ENCODE results near the gene TMEM117. TPM values are rescaled to one million over a fixed set of nuclear protein-coding genes. Genes with fewer than 3 reads are reported as not detected.

The TMEM117 gene
- total and polyA plus RNA-seq, 8 donors = 1.8 to 6.1 (median 4.0) TPM

- Histone ChIP-seq H3K9me3 (no peaks in the 10 kb centered on the region), H3K27ac (no peak overlapping the region), H3K27me3 (no peaks in the 10 kb centered on the region), H3K4me1 (no peaks in the 10 kb centered on the region), H3K36me3 (no peaks in the 10 kb centered on the region), H3K4me3 (no peak overlapping the region)
- TF ChIP-seq CTCF (IDR thresholded peaks at IDR 0.05) = no peak
- no peak for DNase-seq
- no peak for ATAC-seq
- no peak for FAIRE-seq
- 95 to 98% methylated on average over 2 of the region's 2 CpGs for WGBS, 2 donors
- intact Hi-C loops (cut with DNase I) = no loop called here
Measured at GRCh38 chr12:43969882-43970281, 134.0 kb downstream of the TMEM117 start.

GRCh38 chr12:43973385-43973784, 137.5 kb downstream of the TMEM117 start:
- H3K27me3 ChIP-seq = no peaks in the 10 kb centered on the region
- ATAC-seq (no peak), FAIRE-seq (no peak), DNase-seq (no peak)
- no peaks in the 10 kb centered on the region for H3K36me3 ChIP-seq
- intact Hi-C loops (cut with DNase I) = no loop called here
- no peak for TF ChIP-seq CTCF (IDR thresholded peaks at IDR 0.05)
- H3K4me3 ChIP-seq = no peak overlapping the region
- WGBS, 2 donors = 83 to 92% methylated on average over 2 of the region's 2 CpGs
- H3K27ac ChIP-seq = no peak overlapping the region
- H3K4me1 ChIP-seq = no peaks in the 10 kb centered on the region
- no peaks in the 10 kb centered on the region for H3K9me3 ChIP-seq

GRCh38 chr12:43973993-43974392, 138.1 kb downstream of the TMEM117 start:
- no peaks in the 10 kb centered on the region for H3K4me1 ChIP-seq
- no peak for DNase-seq
- no peaks in the 10 kb centered on the region for H3K36me3 ChIP-seq
- no peak for FAIRE-seq
- ATAC-seq = no peak
- no peaks in the 10 kb centered on the region for H3K27me3 ChIP-seq
- no peak overlapping the region for H3K4me3 ChIP-seq
- H3K27ac ChIP-seq = no peak overlapping the region
- WGBS, 2 donors = 27 to 61% methylated on average over 1 of the region's 1 CpG
- TF ChIP-seq CTCF (IDR thresholded peaks at IDR 0.05) = no peak
- intact Hi-C loops (cut with DNase I) = no loop called here
- H3K9me3 ChIP-seq = no peaks in the 10 kb centered on the region

GRCh38 chr12:43976027-43976426, 140.1 kb downstream of the TMEM117 start:
- Histone ChIP-seq H3K4me3 (no peak overlapping the region), H3K27me3 (no peaks in the 10 kb centered on the region), H3K4me1 (no peaks in the 10 kb centered on the region), H3K36me3 (no peaks in the 10 kb centered on the region), H3K27ac (no peak overlapping the region), H3K9me3 (no peaks in the 10 kb centered on the region)
- no peak for DNase-seq
- 91% methylated on average over 3 of the region's 3 CpGs for WGBS, 2 donors
- no peak for TF ChIP-seq CTCF (IDR thresholded peaks at IDR 0.05)
- no peak for FAIRE-seq
- intact Hi-C loops (cut with DNase I) = no loop called here
- no peak for ATAC-seq

- DNase-seq (no peak), ATAC-seq (no peak), FAIRE-seq (no peak)
- no peak overlapping the region for H3K4me3 ChIP-seq
- H3K9me3 ChIP-seq = no peaks in the 10 kb centered on the region
- intact Hi-C loops (cut with DNase I) = no loop called here
- TF ChIP-seq CTCF (IDR thresholded peaks at IDR 0.05) = no peak
- 91 to 97% methylated on average over 2 of the region's 2 CpGs for WGBS, 2 donors
- no peaks in the 10 kb centered on the region for H3K27me3 ChIP-seq
- no peak overlapping the region for H3K27ac ChIP-seq
- no peaks in the 10 kb centered on the region for H3K36me3 ChIP-seq
- no peaks in the 10 kb centered on the region for H3K4me1 ChIP-seq
Measured at GRCh38 chr12:43978556-43978955, 142.7 kb downstream of the TMEM117 start.

All from pancreas (tissue), 10 donors.